ENCODE measurements around the gene CRAT. TPM values are rescaled to one million over a fixed set of nuclear protein-coding genes. Genes with fewer than 3 reads are reported as not detected.

The CRAT gene
- total and polyA plus RNA-seq, 4 experiments from 2014 or later = 8.7 to 21.0 (median 11.8) TPM

- ChIA-PET CTCF (ENCODE audit: partially characterized antibody) (interaction anchor here (0.8 to 10.5 kb wide), 21 partner anchors 8 to 645 kb away, joined by 3 to 151 read pairs (median 4); partner anchors contain the start of genes C9orf50, IER5L and NTMT1), POLR2A (ENCODE audit: partially characterized antibody) (interaction anchor here (0.6 to 6.0 kb wide), 12 partner anchors 13 to 654 kb away, joined by 3 to 85 read pairs (median 6); partner anchors contain the start of genes DOLPP1, IER5L, NTMT1 and PTPA)
- intact Hi-C loops (cut with micrococcal nuclease) = loop anchor here (1.0 to 2.0 kb wide), 7 partner anchors 7 to 645 kb away; partner anchors contain the start of genes CRAT and PTPA
- H3K9me3 Mint-ChIP-seq = no peaks in the 10 kb centered on the region
- Histone ChIP-seq H3K27me3 (ENCODE audit: insufficient read depth, low read length) (no peaks in the 10 kb centered on the region), H3K9me3 (ENCODE audit: control insufficient read depth in 1 of 2, low read length in 2 of 2) (no peaks in the 10 kb centered on the region), H3K4me1 (ENCODE audit: insufficient read depth, low read length) (peaks cover 38% of the 10 kb centered on the region), H3K27ac (ENCODE audit: low read depth, low read length) (no peak overlapping the region), H3K4me3 (ENCODE audit: low read length in 2 of 2) (no peak overlapping the region), H3K36me3 (ENCODE audit: insufficient read depth, low read length) (peaks cover 31% of the 10 kb centered on the region)
- H3K4me3 Mint-ChIP-seq = peak overlapping the region in 3 of 8 donors; percentile 88 to 91 (median 90)
- peaks cover 17 to 42% of the 10 kb centered on the region in 2 donors for H3K36me3 Mint-ChIP-seq
- no peaks in the 10 kb centered on the region for H3K27me3 Mint-ChIP-seq
- peak overlapping the region in 5 of 7 donors; percentile 91 to 99 (median 97) for H3K27ac Mint-ChIP-seq
- peaks cover 16 to 40% (median 29%) of the 10 kb centered on the region in 4 donors for H3K4me1 Mint-ChIP-seq
- DNase-seq = peak in 1 of 5 donors; percentile 4
Observed at GRCh38 chr9:129138476-129139232, 28.1 kb upstream of the CRAT start.

- intact Hi-C loops (cut with micrococcal nuclease) = loop anchor here (2.0 kb wide), 2 partner anchors 27 to 37 kb away; partner anchors contain the start of genes CRAT and PTPA
- Mint-ChIP-seq H3K4me3 (no peak overlapping the region), H3K27ac (no peak overlapping the region), H3K36me3 (peaks cover 21 to 44% of the 10 kb centered on the region in 2 donors), H3K4me1 (peaks cover 16 to 39% (median 28%) of the 10 kb centered on the region in 4 donors), H3K27me3 (no peaks in the 10 kb centered on the region), H3K9me3 (no peaks in the 10 kb centered on the region)
- no peaks in the 10 kb centered on the region for H3K9me3 ChIP-seq (ENCODE audit: control insufficient read depth in 1 of 2, low read length in 2 of 2)
- H3K27ac ChIP-seq (ENCODE audit: low read depth, low read length) = no peak overlapping the region
- peaks cover 35% of the 10 kb centered on the region for H3K4me1 ChIP-seq (ENCODE audit: insufficient read depth, low read length)
- no peak overlapping the region for H3K4me3 ChIP-seq (ENCODE audit: low read length in 2 of 2)
- no peaks in the 10 kb centered on the region for H3K27me3 ChIP-seq (ENCODE audit: insufficient read depth, low read length)
- POLR2A ChIA-PET (ENCODE audit: partially characterized antibody) = interaction anchor here (0.6 to 6.0 kb wide), 5 partner anchors 26 to 488 kb away, joined by 3 to 85 read pairs (median 5); partner anchors contain the start of genes IER5L, NTMT1 and PTPA
- DNase-seq = no peak
- CTCF ChIA-PET (ENCODE audit: partially characterized antibody) = interaction anchor here (1.1 to 10.5 kb wide), 12 partner anchors 8 to 506 kb away, joined by 3 to 151 read pairs (median 11); partner anchors contain the start of genes C9orf50 and NTMT1
- peaks cover 31% of the 10 kb centered on the region for H3K36me3 ChIP-seq (ENCODE audit: insufficient read depth, low read length)
Observed at GRCh38 chr9:129138144-129138462, 27.5 kb upstream of the CRAT start.

GRCh38 chr9:129137292-129138143 lies 26.9 kb upstream of the CRAT start:
- Histone ChIP-seq H3K4me3 (ENCODE audit: low read length in 2 of 2) (no peak overlapping the region), H3K27ac (ENCODE audit: low read depth, low read length) (no peak overlapping the region), H3K9me3 (ENCODE audit: control insufficient read depth in 1 of 2, low read length in 2 of 2) (no peaks in the 10 kb centered on the region), H3K4me1 (ENCODE audit: insufficient read depth, low read length) (peaks cover 29% of the 10 kb centered on the region), H3K27me3 (ENCODE audit: insufficient read depth, low read length) (no peaks in the 10 kb centered on the region), H3K36me3 (ENCODE audit: insufficient read depth, low read length) (peaks cover 28% of the 10 kb centered on the region)
- no peak for DNase-seq
- H3K27ac Mint-ChIP-seq = peak overlapping the region in 1 of 7 donors; percentile 77
- H3K4me3 Mint-ChIP-seq = peak overlapping the region in 1 of 8 donors; percentile 15
- peaks cover 12 to 33% (median 24%) of the 10 kb centered on the region in 4 donors for H3K4me1 Mint-ChIP-seq
- peaks cover 18 to 41% of the 10 kb centered on the region in 2 donors for H3K36me3 Mint-ChIP-seq
- CTCF ChIA-PET (ENCODE audit: partially characterized antibody) = interaction anchor here (1.3 to 10.5 kb wide), 10 partner anchors 7 to 486 kb away, joined by 3 to 151 read pairs (median 19); partner anchors contain the start of genes C9orf50 and NTMT1
- intact Hi-C loops (cut with micrococcal nuclease) = loop anchor here (2.0 kb wide), 2 partner anchors 27 to 37 kb away; partner anchors contain the start of genes CRAT and PTPA
- no peaks in the 10 kb centered on the region for H3K9me3 Mint-ChIP-seq
- POLR2A ChIA-PET (ENCODE audit: partially characterized antibody) = interaction anchor here (0.6 to 6.0 kb wide), 4 partner anchors 38 to 489 kb away, joined by 3 to 85 read pairs (median 30); partner anchors contain the start of genes IER5L and NTMT1
- H3K27me3 Mint-ChIP-seq = no peaks in the 10 kb centered on the region

- Mint-ChIP-seq H3K27me3 (no peaks in the 10 kb centered on the region), H3K36me3 (peaks cover 18 to 44% of the 10 kb centered on the region in 2 donors), H3K9me3 (no peaks in the 10 kb centered on the region), H3K4me1 (peaks cover 17 to 31% (median 22%) of the 10 kb centered on the region in 4 donors), H3K27ac (no peak overlapping the region), H3K4me3 (no peak overlapping the region)
- Histone ChIP-seq H3K4me3 (ENCODE audit: low read length in 2 of 2) (no peak overlapping the region), H3K4me1 (ENCODE audit: insufficient read depth, low read length) (peaks cover 24% of the 10 kb centered on the region), H3K36me3 (ENCODE audit: insufficient read depth, low read length) (peaks cover 23% of the 10 kb centered on the region), H3K27ac (ENCODE audit: low read depth, low read length) (no peak overlapping the region), H3K27me3 (ENCODE audit: insufficient read depth, low read length) (no peaks in the 10 kb centered on the region), H3K9me3 (ENCODE audit: control insufficient read depth in 1 of 2, low read length in 2 of 2) (no peaks in the 10 kb centered on the region)
- CTCF ChIA-PET (ENCODE audit: partially characterized antibody) = interaction anchor here (0.9 to 10.5 kb wide), 3 partner anchors 36 to 487 kb away, joined by 3 to 96 read pairs (median 19); partner anchors contain the start of gene NTMT1
- DNase-seq = no peak
- intact Hi-C loops (cut with micrococcal nuclease) = no loop called here
- POLR2A ChIA-PET (ENCODE audit: partially characterized antibody) = interaction anchor here (1.4 to 4.8 kb wide), 2 partner anchors 490 to 601 kb away, joined by 3 to 58 read pairs; partner anchors contain the start of gene NTMT1
Observed at GRCh38 chr9:129136446-129137035, 25.9 kb upstream of the CRAT start.

- DNase-seq = no peak
- H3K36me3 ChIP-seq (ENCODE audit: insufficient read depth, low read length) = peaks cover 23% of the 10 kb centered on the region
- peaks cover 24 to 51% of the 10 kb centered on the region in 2 donors for H3K36me3 Mint-ChIP-seq
- H3K27ac Mint-ChIP-seq = no peak overlapping the region
- no peak overlapping the region for H3K4me3 ChIP-seq (ENCODE audit: low read length in 2 of 2)
- H3K9me3 Mint-ChIP-seq = no peaks in the 10 kb centered on the region
- no peaks in the 10 kb centered on the region for H3K27me3 ChIP-seq (ENCODE audit: insufficient read depth, low read length)
- H3K4me1 Mint-ChIP-seq = peaks cover 14 to 26% (median 15%) of the 10 kb centered on the region in 4 donors
- POLR2A ChIA-PET (ENCODE audit: partially characterized antibody) = interaction anchor here (1.0 to 2.1 kb wide), 4 partner anchors 7 to 602 kb away, joined by 3 to 5 read pairs (median 3); partner anchors contain the start of genes IER5L and PTPA
- H3K27me3 Mint-ChIP-seq = no peaks in the 10 kb centered on the region
- H3K9me3 ChIP-seq (ENCODE audit: control insufficient read depth in 1 of 2, low read length in 2 of 2) = no peaks in the 10 kb centered on the region
- H3K4me3 Mint-ChIP-seq = no peak overlapping the region
- H3K4me1 ChIP-seq (ENCODE audit: insufficient read depth, low read length) = peaks cover 18% of the 10 kb centered on the region
- no peak overlapping the region for H3K27ac ChIP-seq (ENCODE audit: low read depth, low read length)
- CTCF ChIA-PET (ENCODE audit: partially characterized antibody) = interaction anchor here (1.2 to 10.5 kb wide), 5 partner anchors 9 to 488 kb away, joined by 3 to 127 read pairs (median 19); partner anchors contain the start of gene NTMT1
- intact Hi-C loops (cut with micrococcal nuclease) = no loop called here
Observed at GRCh38 chr9:129135476-129135875, 24.9 kb upstream of the CRAT start.

GRCh38 chr9:129133082-129133481 lies 22.5 kb upstream of the CRAT start:
- Histone ChIP-seq H3K27ac (ENCODE audit: low read depth, low read length) (no peak overlapping the region), H3K36me3 (ENCODE audit: insufficient read depth, low read length) (peaks cover 29% of the 10 kb centered on the region), H3K4me3 (ENCODE audit: low read length in 2 of 2) (no peak overlapping the region), H3K9me3 (ENCODE audit: control insufficient read depth in 1 of 2, low read length in 2 of 2) (no peaks in the 10 kb centered on the region), H3K27me3 (ENCODE audit: insufficient read depth, low read length) (no peaks in the 10 kb centered on the region), H3K4me1 (ENCODE audit: insufficient read depth, low read length) (peaks cover 8% of the 10 kb centered on the region)
- ChIA-PET CTCF (ENCODE audit: partially characterized antibody) (interaction anchor here (0.8 to 8.9 kb wide), 8 partner anchors 11 to 657 kb away, joined by 3 to 127 read pairs (median 24); partner anchors contain the start of genes C9orf50, NTMT1 and PTPA), POLR2A (ENCODE audit: partially characterized antibody) (interaction anchor here (0.6 to 2.2 kb wide), 4 partner anchors 9 to 705 kb away, joined by 3 to 18 read pairs (median 4); no protein-coding TSS in a partner anchor)
- peaks cover 24 to 55% of the 10 kb centered on the region in 2 donors for H3K36me3 Mint-ChIP-seq
- H3K4me3 Mint-ChIP-seq = no peak overlapping the region
- H3K27me3 Mint-ChIP-seq = no peaks in the 10 kb centered on the region
- H3K9me3 Mint-ChIP-seq = no peaks in the 10 kb centered on the region
- peaks cover 0 to 13% (median 6%) of the 10 kb centered on the region in 4 donors for H3K4me1 Mint-ChIP-seq
- no peak for DNase-seq
- intact Hi-C loops (cut with micrococcal nuclease) = no loop called here
- H3K27ac Mint-ChIP-seq = no peak overlapping the region

Data from CD4-positive, alpha-beta memory T cell (primary cell).